Measurements from ENCODE around the gene RSAD1.

RSAD1 gene

DNA sequence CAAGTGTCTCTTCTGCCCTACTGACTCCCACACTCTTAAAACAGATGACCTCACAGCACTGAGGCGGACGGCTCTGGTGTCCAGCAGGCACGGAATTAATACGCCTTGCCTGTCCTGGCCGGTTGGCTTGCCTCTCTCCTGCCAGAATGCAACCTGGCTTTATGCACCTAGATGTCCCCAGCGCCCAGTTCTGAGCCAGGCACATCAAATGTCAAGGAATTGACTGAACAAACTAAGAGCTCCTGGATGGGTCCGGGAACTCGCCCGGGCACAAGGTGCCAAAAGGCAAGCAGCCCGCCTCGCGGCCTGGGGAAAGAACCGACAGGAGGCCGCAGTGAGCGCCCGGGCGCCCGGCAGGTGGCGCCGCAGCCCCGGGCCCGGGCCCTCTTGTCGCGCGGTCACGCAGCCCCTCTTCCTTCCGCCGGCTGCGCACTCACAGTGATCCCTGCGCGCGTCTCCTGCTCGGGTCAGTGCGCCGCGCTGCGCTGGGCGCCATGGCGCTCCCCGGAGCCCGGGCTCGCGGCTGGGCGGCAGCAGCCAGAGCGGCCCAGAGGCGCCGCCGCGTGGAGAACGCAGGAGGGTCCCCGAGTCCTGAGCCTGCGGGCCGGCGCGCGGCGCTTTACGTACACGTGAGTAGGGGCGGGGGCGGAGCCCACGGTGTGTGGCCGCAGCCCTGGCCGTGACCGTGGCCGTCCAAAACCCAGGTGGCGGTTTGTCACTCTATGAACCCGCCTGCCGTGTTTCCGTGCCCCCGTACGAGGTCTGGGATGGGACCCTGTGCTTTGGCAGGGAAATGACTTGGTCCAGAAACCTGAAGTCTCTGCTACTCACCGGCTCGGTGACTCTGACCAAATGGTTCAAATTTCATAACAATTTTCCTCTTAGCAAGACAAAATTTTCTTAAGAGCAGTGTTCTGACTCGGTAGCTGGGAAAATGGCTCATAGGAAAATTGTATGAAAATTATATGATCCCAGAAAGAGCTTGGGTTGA lies at the start of gene RSAD1:
Gene RSAD1, plus strand, starts transcription at position 470 of the 991 bp plus-strand sequence. Its CDS starts 25 bp downstream, at position 495.
- DNase-seq = peak; percentile 71

GRCh38 chr17:50429793-50430192 lies 48.9 kb upstream of the RSAD1 start:
- DNase-seq = no peak

- DNase-seq = no peak
Observed at GRCh38 chr17:50430821-50431618, 47.6 kb upstream of the RSAD1 start.

DNA sequence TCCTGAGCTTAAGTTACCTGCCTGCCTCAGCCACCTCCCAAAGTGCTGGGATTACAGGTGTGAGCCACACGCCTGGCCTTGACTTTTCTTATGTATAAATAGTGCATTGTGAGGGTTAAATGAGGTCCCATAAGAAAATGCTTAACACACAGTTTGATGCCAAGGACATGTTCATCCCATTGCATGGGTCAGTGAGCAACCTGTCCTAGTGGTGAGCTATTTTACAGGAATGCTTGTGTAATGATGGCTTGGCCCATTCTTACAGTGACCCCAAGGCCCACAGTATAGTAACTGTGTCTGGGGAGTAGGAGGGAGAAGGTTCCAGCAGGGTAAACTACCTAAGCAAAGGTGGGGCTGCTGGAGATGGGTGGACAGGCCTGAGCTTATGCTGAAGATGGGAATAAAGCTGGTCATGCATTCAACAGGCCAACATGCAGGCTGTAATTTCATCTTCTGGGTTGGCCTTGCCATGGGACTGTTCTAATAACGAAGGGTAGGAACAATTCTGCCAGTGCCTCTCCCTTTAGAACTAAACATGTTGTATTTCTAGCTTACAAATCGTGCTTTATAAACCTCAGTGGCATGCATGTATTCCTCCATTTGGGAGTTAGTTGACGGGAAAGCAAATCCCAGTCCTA lies 46.4 kb upstream of the RSAD1 start:
- DNase-seq = no peak

GRCh38 chr17:50437409-50437808 lies 41.3 kb upstream of the RSAD1 start:
- no peak for DNase-seq

- no peak for DNase-seq
Observed at GRCh38 chr17:50439008-50439407, 39.7 kb upstream of the RSAD1 start.

- no peak for DNase-seq
Observed at GRCh38 chr17:50440172-50440837, 38.4 kb upstream of the RSAD1 start.

- DNase-seq = no peak
Observed at GRCh38 chr17:50440838-50441829, 37.5 kb upstream of the RSAD1 start.

- DNase-seq = no peak
Observed at GRCh38 chr17:50443505-50443974, 35.1 kb upstream of the RSAD1 start.

GRCh38 chr17:50444841-50445715 lies 33.6 kb upstream of the RSAD1 start:
- no peak for DNase-seq

GRCh38 chr17:50445730-50446325 lies 32.8 kb upstream of the RSAD1 start:
- DNase-seq = no peak

GRCh38 chr17:50447870-50448595 lies 30.6 kb upstream of the RSAD1 start:
- no peak for DNase-seq

DNA sequence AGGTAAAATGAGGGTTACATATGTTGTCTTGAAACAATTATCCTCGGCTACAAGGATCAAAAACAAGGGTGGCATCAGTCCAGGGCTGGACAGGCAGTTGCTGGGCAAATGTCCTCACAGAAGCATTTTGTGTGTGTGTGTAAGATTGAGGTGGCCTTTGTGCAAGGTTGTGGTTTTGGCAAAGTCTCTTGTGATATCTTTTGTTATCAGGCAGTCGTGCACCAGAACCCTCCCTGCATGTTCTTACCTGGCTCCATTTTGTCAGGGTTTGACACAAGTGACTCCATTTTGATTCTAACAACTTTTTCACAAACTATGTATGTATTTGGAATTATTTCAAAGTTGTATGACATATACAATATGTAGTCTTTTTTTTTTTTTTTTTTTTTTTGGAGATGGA lies 30.0 kb upstream of the RSAD1 start:
- no peak for DNase-seq

DNA sequence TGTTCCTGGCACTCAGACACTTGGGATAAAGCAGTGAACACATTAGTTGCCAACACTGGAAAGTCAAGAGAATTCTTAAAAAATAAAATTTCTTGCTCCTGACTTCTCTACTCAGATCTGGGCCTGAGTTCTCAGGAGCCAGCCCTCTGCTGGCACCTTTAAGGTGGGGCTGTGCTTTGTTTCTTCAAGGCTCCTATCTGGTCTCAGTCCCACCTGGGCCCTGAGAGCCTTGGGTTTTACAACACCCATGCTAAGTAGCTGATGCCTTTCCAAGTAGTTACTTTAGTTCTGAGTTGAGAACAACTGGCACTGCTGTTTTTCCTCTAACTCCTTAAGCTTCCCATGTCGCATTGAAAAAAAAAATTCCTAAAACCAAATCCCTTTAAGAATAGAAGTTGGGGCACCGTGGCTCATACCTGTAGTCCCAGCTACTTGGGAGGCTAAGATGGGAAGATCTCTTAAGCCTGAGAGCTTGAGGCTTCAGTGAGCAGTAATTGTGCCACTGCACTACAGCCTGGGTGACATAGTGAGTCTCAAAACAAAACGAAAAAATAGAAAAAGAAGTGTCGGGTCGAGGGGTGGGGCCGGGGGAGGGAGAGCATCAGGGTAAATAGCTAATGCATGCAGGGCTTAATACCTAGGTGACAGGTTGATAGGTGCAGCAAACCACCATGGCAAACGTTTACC lies 26.6 kb upstream of the RSAD1 start:
- no peak for DNase-seq

DNA sequence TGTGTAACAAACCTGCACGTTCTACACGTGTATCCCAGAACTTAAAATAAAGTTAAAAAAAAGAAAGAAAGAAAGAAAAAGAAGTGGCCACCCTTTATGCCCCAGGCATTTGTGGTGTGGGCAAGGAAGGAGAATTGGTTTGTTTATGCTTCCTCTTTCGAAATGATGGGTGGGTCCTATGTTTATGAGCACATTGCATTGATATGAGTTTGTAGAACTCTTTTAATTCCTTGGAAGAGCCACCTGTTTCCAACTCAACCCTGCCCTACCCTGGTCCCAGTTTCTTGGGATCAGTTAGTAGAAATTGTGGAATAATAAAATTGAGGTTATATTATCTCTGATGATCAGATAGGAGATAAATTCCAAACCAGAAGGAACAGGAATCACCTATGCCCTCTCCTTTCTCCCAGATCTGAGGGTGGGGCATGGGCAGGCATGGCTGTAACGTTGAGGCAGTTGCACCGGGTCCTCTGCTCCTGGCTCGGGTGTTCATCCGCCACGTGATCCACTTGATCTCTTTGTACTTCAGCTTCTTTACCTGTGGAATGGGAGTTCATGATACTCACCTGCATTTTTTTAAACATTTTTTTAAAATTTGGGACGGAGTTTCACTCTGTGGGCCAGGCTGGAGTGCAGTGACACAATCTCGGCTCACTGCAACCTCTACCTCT lies 25.9 kb upstream of the RSAD1 start:
- DNase-seq = no peak

DNA sequence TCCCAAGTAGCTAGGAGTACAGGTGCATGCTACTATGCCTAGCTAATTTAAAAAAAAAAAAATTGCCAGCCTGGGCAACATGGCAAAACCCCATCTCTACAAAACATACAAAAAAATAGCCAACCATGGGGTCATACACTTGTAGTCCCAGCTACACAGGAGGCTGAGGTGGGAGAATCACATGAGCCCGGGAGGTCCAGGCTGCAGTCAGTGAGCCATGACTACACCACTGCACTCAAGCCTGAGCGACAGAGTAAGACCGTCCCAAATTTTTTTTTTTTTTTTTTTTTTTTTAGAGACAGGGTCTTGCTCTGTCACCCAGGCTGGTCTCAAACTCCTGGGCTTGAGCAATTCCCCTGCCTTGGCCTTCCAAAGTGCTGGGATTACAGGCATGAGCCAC lies 24.8 kb upstream of the RSAD1 start:
- DNase-seq = no peak

GRCh38 chr17:50457621-50458020 lies 21.0 kb upstream of the RSAD1 start:
- DNase-seq = no peak

DNA sequence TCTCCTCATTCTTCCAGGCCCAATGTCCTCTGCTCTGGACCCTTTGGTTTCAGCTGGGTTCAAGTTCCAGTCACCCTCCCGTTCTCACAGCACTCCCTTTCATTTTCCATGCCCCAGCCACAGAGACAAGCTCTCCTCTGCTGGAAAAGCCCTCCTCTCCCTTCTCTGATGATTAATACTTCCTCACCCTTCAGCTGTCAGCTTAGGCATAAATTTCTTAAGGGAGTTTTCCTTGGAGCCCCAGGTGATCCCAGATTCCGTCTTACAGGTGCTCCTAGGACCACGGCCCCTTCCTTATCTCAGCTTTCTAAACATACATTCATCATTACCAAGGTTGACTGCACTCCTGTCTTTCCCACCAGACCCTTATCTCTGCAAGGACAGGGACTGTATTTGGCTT lies 20.4 kb upstream of the RSAD1 start:
- no peak for DNase-seq

Data from NCI-H1092 (cell line).